Loucy (cell line): ENCODE results near the gene RSRP1.

ENCODE experiments used
- H2AFZ ChIP-seq: fragments of 200-600 bp; sonication (generic); 2 replicates; pipeline ENCODE4 v1.6.0; 2016; ENCODE audit warnings: antibody characterized with exemption, mild to moderate bottlenecking, low read length, moderate library complexity
- H3F3A ChIP-seq: fragments of 200-600 bp; 2 replicates; pipeline ENCODE4 v1.6.0; 2016; ENCODE audit warnings: antibody characterized with exemption, low read depth, mild to moderate bottlenecking
- H3K27me3 ChIP-seq: fragments of 200-600 bp; sonication (generic); 2 replicates; pipeline ENCODE4 v1.6.1; 2014; ENCODE audit warnings: low read length, mild to moderate bottlenecking; ENCODE audit not compliant: insufficient read depth, poor library complexity, severe bottlenecking
- H3K36me3 ChIP-seq: fragments of 200-600 bp; sonication (generic); 2 replicates; pipeline ENCODE4 v1.6.1; 2016; ENCODE audit warnings: low read length; ENCODE audit not compliant: insufficient read depth
- H3K4me1 ChIP-seq: fragments of 200-600 bp; sonication (generic); 2 replicates; pipeline ENCODE4 v1.5.1; 2014; ENCODE audit warnings: low read length, mild to moderate bottlenecking; ENCODE audit not compliant: insufficient read depth, poor library complexity, severe bottlenecking
- H3K4me2 ChIP-seq: fragments of 200-600 bp; sonication (generic); 2 replicates; pipeline ENCODE4 v1.6.0; 2014; ENCODE audit warnings: antibody characterized with exemption, low read length, low read depth, mild to moderate bottlenecking; ENCODE audit not compliant: poor library complexity, severe bottlenecking
- H3K4me3 ChIP-seq: fragments of 200-600 bp; sonication (generic); 2 replicates; pipeline ENCODE4 v1.5.1; 2014; ENCODE audit warnings: low read length, mild to moderate bottlenecking, mixed read lengths; ENCODE audit not compliant: poor library complexity, severe bottlenecking
- H3K79me2 ChIP-seq: fragments of 200-600 bp; sonication (generic); 2 replicates; pipeline ENCODE4 v1.6.1; 2014; ENCODE audit warnings: low read length; ENCODE audit not compliant: insufficient read depth
- H3K9ac ChIP-seq: fragments of 200-600 bp; sonication (generic); 2 replicates; pipeline ENCODE4 v1.6.0; 2014; ENCODE audit warnings: mild to moderate bottlenecking, low read depth, low read length, moderate library complexity; ENCODE audit not compliant: poor library complexity, severe bottlenecking
- H3K9me2 ChIP-seq: fragments of 200-600 bp; sonication (generic); replicated peaks from 2 replicates; pipeline ENCODE4 v1.6.1; 2016; ENCODE audit warnings: low read depth, low read length, mixed read lengths
- H3K9me3 ChIP-seq: fragments of 200-600 bp; sonication (generic); 2 replicates; pipeline ENCODE4 v1.6.1; 2014; ENCODE audit warnings: mild to moderate bottlenecking, antibody characterized with exemption, low read length, low read depth; ENCODE audit not compliant: insufficient read depth
- H4K20me1 ChIP-seq: fragments of 200-600 bp; sonication (generic); 2 replicates; pipeline ENCODE4 v1.6.0; 2014; ENCODE audit warnings: antibody characterized with exemption, low read length, mild to moderate bottlenecking; ENCODE audit not compliant: insufficient read depth, poor library complexity, severe bottlenecking
- CTCF ChIP-seq: fragments of 200-600 bp; sonication (generic); conservative IDR thresholded peaks from 2 replicates; pipeline ENCODE4 v1.5.1; 2014; ENCODE audit warnings: mild to moderate bottlenecking, antibody characterized with exemption, low read length
- EZH2phosphoT487 ChIP-seq: fragments of 200-600 bp; IDR thresholded peaks from 2 replicates; pipeline ENCODE4 v1.6.1; 2018; ENCODE audit warnings: antibody characterized with exemption, mild to moderate bottlenecking, moderate library complexity, borderline replicate concordance

Gene RSRP1

GRCh38 chr1:25245393-25245792 is 1.9 kb downstream of the RSRP1 start:
- H3K36me3 ChIP-seq = peaks cover 35% of the 10 kb centered on the region
- H3K27me3 ChIP-seq = no peaks in the 10 kb centered on the region
- H3K79me2 ChIP-seq = peaks cover 51% of the 10 kb centered on the region
- TF ChIP-seq CTCF (no peak), EZH2phosphoT487 (no peak)
- no peak overlapping the region for H2AFZ ChIP-seq
- no peaks in the 10 kb centered on the region for H3K9me2 ChIP-seq
- H4K20me1 ChIP-seq = peaks cover 53% of the 10 kb centered on the region
- 0 out of 2 replicates have a peak, but pooled peaks cover 3% of the 10 kb centered on the region for H3F3A ChIP-seq
- peaks cover 32% of the 10 kb centered on the region for H3K4me1 ChIP-seq
- H3K9me3 ChIP-seq = no peaks in the 10 kb centered on the region
- peak overlapping the region; percentile 99 for H3K4me2 ChIP-seq
- H3K4me3 ChIP-seq = peak overlapping the region; percentile 79
- peak overlapping the region; percentile 88 for H3K9ac ChIP-seq

- Histone ChIP-seq H3K36me3 (peaks cover 35% of the 10 kb centered on the region), H3K79me2 (peaks cover 51% of the 10 kb centered on the region), H3K9me3 (no peaks in the 10 kb centered on the region), H3K4me2 (peak overlapping the region; percentile 99), H3K9ac (no peak overlapping the region), H3K9me2 (no peaks in the 10 kb centered on the region), H3K27me3 (no peaks in the 10 kb centered on the region), H3K4me3 (peak overlapping the region; percentile 79), H3K4me1 (peaks cover 43% of the 10 kb centered on the region), H3F3A (peaks cover 7% of the 10 kb centered on the region; the same call in 1 of the 2 replicates), H2AFZ (no peak overlapping the region), H4K20me1 (peaks cover 53% of the 10 kb centered on the region)
- TF ChIP-seq EZH2phosphoT487 = no peak
- no peak for TF ChIP-seq CTCF
Observed at GRCh38 chr1:25243907-25244306, 3.3 kb downstream of the RSRP1 start.

GRCh38 chr1:25239681-25240541 is 7.3 kb downstream of the RSRP1 start:
- H3K4me2 ChIP-seq = peak overlapping the region; percentile 77
- TF ChIP-seq EZH2phosphoT487 (no peak), CTCF (peak; percentile 61)
- peaks cover 32% of the 10 kb centered on the region for H3K36me3 ChIP-seq
- H2AFZ ChIP-seq = peak overlapping the region; percentile 69
- peak overlapping the region; percentile 69 for H3K9ac ChIP-seq
- H3K79me2 ChIP-seq = peaks cover 31% of the 10 kb centered on the region
- peaks cover 30% of the 10 kb centered on the region for H4K20me1 ChIP-seq
- H3K9me2 ChIP-seq = no peaks in the 10 kb centered on the region
- no peaks in the 10 kb centered on the region for H3K27me3 ChIP-seq
- peaks cover 28% of the 10 kb centered on the region for H3K4me1 ChIP-seq
- peak overlapping the region; percentile 76 for H3K4me3 ChIP-seq
- H3F3A ChIP-seq = peaks cover 14% of the 10 kb centered on the region; the same call in 1 of the 2 replicates
- no peaks in the 10 kb centered on the region for H3K9me3 ChIP-seq
